Naive thymus-derived CD8-positive, alpha-beta T cell (primary cell): Measurements from ENCODE around the gene ULK1. TPM values are rescaled to one million over a fixed set of nuclear protein-coding genes. Genes with fewer than 3 reads are reported as not detected.
A peak's percentile ranks its signal among the peaks of the same experiment; 100 is the strongest.

Source experiments
- ATAC-seq, 2 donors: fragments of 150-1000 bp; cut with Tn5 transposase in 1 of 2; sonication (Bioruptor Pico), chemical (Tn5 transposase) in 1 of 2; 1 replicate in 1 of 2; 2 replicates in 1 of 2; pipeline ENCODE4 v1.10.0; 2021; ENCODE audit warnings: mild to moderate bottlenecking in 2 of 2, moderate library complexity in 2 of 2
- POLR2A ChIA-PET: fragments of 350-600 bp; sonication (Branson Sonifier 250); formaldehyde crosslinking; loops from one replicate; lab custom pipeline; 2021; ENCODE audit warnings: antibody characterized with exemption; lab: Charles Lee
- DNase-seq, 10 donors: peaks; one replicate each; pipeline versions ENCODE4 v3.0.0 to v3.0.0-alpha.2; 2020 to 2022
- H3K27ac Mint-ChIP-seq, 10 donors: one replicate each; pipeline ENCODE4 v1.8.0; 2020 to 2022; ENCODE audit warnings: mild to moderate bottlenecking in 10 of 10, mixed read lengths in 10 of 10, moderate library complexity in 4 of 10, inconsistent platforms in 1 of 10
- H3K27me3 Mint-ChIP-seq, 5 donors: one replicate each; pipeline ENCODE4 v1.8.0; 2021 to 2022; ENCODE audit warnings: mixed read lengths in 5 of 5
- H3K36me3 Mint-ChIP-seq, 3 donors: one replicate each; pipeline ENCODE4 v1.8.0; 2020 to 2022; ENCODE audit warnings: mixed read lengths in 3 of 3, mild to moderate bottlenecking in 2 of 3, inconsistent platforms in 1 of 3
- H3K4me1 Mint-ChIP-seq, 4 donors: one replicate each; pipeline ENCODE4 v1.8.0; 2021 to 2022; ENCODE audit warnings: mixed read lengths in 4 of 4
- H3K4me3 Mint-ChIP-seq, 10 donors: one replicate each; pipeline ENCODE4 v1.8.0; 2020 to 2022; ENCODE audit warnings: mild to moderate bottlenecking in 10 of 10, mixed read lengths in 10 of 10, moderate library complexity in 6 of 10, inconsistent platforms in 1 of 10
- H3K9me3 Mint-ChIP-seq, 9 donors: one replicate each; pipeline ENCODE4 v1.8.0; 2020 to 2022; ENCODE audit warnings: mixed read lengths in 9 of 9, mild to moderate bottlenecking in 3 of 9, inconsistent platforms in 1 of 9, moderate library complexity in 1 of 9
- polyA plus RNA-seq, 3 donors: library from polyadenylated mRNA; unstranded; fragments of 300-500 nt; fragmentation: Illumina TruSeq; gene quantifications; one replicate each; pipeline ENCODE4 v1.2.3, GENCODE V29; 2021
- total RNA-seq, 8 experiments: library from RNA in 2 of 8; stranded (reverse) in 2 of 8; gene quantifications; one replicate each; pipeline ENCODE4 v1.2.3 and lab custom pipeline; 2021 to 2026

The ULK1 gene
- total and polyA plus RNA-seq, 5 experiments from 2014 or later = 0.43 to 54.4 (median 0.76) TPM

DNA sequence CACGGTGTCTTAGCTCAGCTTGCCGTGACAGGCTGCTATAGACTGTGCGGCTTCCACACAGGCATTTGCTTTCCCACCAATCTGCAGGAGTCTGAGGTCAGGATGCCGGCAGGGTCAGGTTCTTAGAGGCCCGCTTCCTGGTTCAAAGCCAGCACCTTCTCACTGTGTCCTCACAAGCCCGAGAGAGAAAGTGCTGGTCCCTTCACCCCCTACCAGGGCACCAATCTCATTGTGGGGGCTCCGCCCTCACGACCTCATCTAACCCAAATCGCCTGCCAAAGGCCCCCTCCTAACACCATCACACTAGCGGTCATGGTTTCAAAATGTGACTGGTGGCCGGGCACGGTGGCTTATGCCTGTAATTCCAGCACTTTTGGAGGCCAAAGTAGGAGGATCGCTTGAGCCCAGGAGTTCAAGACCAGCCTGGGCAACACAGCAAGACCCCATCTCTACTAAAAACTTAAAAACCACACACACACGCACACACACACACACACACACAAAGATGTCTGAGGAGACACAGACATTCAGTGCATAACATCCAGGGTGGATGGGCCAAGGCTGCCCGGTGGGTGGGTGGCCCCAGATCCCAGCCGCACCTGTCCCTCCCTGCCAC lies 39.5 kb upstream of the ULK1 start:
- DNase-seq = no peak
- ATAC-seq = no peak
- H3K27me3 Mint-ChIP-seq = peaks cover 2 to 26% (median 16%) of the 10 kb centered on the region in 5 donors
- no peak overlapping the region for H3K27ac Mint-ChIP-seq
- H3K9me3 Mint-ChIP-seq = no peaks in the 10 kb centered on the region
- no peak overlapping the region for H3K4me3 Mint-ChIP-seq
- H3K36me3 Mint-ChIP-seq = no peaks in the 10 kb centered on the region
- peaks cover 0 to 8% (median 3%) of the 10 kb centered on the region in 4 donors for H3K4me1 Mint-ChIP-seq
- POLR2A ChIA-PET = no interaction called here

DNA sequence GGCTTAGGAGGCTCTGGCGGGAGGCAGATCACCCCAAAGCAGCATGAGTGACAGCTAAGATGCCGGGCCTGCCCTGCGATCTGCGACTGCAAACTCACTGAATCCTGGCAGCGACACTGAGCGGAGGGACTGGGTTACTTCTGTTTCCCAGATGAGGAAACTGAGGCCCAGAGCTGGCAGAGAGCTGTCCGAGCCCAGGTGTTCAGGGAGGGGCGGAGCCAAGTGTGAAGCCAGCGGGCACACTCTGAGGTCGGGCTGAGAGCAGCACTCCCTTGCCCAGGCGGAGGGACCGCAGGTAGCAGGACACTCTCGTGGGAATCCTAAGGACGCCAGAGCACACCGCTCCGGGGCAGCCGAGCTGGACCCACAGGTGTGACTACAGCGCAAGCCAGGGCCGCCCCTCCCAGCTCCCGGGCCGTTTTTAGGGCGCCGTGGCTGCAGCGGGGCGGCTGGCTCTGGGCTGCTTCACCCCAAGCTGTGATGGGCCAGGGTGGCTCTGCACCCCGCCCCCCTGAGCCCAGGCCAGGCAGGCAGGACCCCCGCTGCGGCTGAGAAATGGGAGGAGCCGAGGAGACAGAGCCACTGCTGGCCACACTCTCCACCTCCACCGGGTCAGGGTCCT lies 38.8 kb upstream of the ULK1 start:
- Mint-ChIP-seq H3K4me3 (no peak overlapping the region), H3K27me3 (peaks cover 2 to 26% (median 16%) of the 10 kb centered on the region in 5 donors), H3K36me3 (no peaks in the 10 kb centered on the region), H3K27ac (peak overlapping the region in 1 of 10 donors; percentile 69), H3K9me3 (no peaks in the 10 kb centered on the region), H3K4me1 (peaks cover 4 to 9% (median 6%) of the 10 kb centered on the region in 4 donors)
- DNase-seq (no peak), ATAC-seq (no peak)
- POLR2A ChIA-PET = no interaction called here

DNA sequence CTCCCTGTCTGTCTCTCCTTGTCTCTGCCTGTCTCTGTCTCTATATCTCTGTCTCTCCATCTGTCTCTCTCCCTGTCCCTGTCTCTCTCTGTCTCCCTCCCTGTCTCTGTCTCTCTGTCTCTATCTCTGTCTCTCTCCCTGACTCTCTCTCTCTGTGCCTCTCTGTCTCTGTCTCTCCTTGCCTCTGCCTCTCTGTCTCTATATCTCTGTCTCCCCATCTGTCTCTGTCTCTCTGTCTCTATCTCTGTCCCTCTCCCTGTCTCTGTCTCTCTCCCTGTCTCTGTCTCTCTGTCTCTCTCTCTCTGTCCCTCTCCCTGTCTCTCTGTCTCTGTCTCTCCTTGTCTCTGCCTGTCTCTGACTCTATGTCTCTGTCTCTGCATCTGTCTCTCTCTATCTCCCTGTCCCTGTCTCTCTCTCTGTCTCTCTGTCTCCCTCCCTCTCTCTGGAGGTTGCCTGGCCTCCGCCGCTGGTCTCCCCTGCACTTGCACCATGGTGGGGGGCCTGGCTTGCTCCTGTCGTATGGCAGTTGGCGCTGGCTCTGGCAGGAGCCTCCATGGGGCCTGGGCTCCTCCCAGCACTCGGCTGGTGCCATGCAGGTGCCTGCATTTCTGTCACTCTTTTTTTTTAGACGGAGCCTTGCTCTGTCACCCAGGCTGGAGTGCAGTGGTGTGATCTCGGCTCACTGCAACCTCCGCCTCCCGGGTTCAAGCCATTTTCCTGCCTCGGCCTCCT lies 37.9 kb upstream of the ULK1 start:
- Mint-ChIP-seq H3K27me3 (peaks cover 2 to 26% (median 16%) of the 10 kb centered on the region in 5 donors), H3K9me3 (no peaks in the 10 kb centered on the region), H3K27ac (peak overlapping the region in 3 of 10 donors; percentile 13 to 69 (median 37)), H3K36me3 (no peaks in the 10 kb centered on the region), H3K4me1 (peaks cover 4 to 13% (median 9%) of the 10 kb centered on the region in 4 donors), H3K4me3 (no peak overlapping the region)
- ATAC-seq (no peak), DNase-seq (no peak)
- POLR2A ChIA-PET = no interaction called here

DNA sequence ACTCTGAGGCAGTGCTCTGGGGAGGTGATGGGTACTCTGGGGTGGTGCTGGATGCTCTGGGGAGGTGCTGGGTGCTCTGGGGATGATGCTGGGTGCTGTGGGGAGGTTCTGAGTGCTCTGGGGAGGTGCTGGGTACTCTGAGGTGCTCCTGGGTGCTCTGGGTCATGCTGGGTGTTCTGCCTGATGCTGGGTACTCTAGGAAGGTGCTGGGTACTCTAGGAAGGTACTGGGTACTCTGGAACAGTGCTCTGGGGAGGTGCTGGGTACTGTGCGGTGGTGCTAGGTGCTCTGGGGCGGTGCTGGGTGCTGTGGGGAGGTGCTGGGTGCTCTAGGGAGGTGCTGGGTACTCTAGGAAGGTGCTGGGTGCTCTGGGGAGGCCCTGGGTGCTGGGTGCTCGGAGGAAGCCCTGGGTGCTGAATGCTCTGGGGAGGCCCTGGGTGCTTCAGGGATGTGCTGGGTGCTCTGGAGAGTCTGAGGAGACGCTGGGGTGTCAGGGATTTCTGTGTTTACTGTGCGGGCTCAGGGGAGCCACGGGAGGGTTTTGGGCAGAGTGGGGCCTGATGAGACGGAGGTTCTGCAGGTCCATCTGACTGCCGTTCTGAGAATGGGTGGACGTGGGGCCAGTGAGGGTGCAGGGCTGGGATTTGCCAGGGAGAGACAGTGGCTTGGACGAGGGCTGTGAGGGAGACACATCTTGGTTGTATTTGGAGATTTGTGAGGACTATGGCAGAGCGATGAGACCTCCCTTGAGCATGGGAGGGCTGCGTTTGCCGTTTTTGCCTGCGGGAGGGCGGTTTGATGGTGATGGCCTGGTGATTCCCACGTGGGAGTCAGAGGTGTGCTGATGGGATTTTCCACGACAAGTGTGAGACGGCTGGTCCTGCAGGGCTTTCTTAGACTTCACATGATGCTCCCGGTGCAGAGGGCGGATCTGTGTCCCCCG lies 36.2 kb upstream of the ULK1 start:
- POLR2A ChIA-PET = no interaction called here
- ATAC-seq (no peak), DNase-seq (no peak)
- Mint-ChIP-seq H3K27ac (peak overlapping the region in 2 of 10 donors; percentile 12 to 81), H3K4me3 (no peak overlapping the region), H3K4me1 (peaks cover 2 to 10% (median 9%) of the 10 kb centered on the region in 4 donors), H3K9me3 (no peaks in the 10 kb centered on the region), H3K36me3 (no peaks in the 10 kb centered on the region), H3K27me3 (peaks cover 2 to 26% (median 14%) of the 10 kb centered on the region in 5 donors)

DNA sequence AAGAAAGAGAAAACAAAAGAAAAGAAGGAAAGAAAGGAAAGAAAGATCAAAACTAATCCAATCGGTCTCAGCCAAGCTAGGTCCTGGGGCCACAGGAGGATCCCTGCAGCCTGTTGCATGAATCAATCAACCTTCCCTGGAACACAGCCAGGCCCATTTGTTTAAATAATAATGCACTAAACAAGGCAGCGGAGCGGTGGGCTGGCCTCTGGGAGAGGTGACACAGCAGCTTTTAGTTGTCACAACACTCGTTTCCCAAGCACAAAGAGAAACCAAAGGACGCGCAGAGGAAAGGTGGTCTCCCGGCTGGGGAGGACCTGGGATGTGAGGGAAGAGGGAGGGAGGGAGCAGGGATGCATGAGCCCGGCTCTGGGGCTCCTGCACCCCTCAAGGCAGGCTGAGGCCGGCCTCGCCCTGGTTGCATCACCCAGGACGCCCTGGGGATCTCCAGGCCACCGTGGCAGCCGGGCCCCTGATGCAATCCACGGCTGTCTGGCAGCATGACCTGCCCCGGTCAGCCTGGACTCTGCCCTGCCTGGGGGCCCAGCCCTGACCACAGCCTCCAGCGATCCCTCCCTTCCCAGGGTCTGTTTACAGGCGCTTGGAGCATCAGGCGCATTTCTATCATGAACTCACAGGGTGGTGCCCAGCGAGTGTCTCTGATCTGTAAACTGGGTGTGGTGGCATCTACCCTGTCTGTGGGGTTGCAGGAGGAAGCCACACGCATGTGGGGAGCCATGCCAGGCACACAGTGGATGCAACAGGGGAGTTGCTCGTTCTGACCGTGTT lies 33.8 kb upstream of the ULK1 start:
- POLR2A ChIA-PET = no interaction called here
- H3K9me3 Mint-ChIP-seq = no peaks in the 10 kb centered on the region
- H3K4me3 Mint-ChIP-seq = peak overlapping the region in 1 of 10 donors; percentile 48
- ATAC-seq (no peak), DNase-seq (no peak)
- H3K36me3 Mint-ChIP-seq = no peaks in the 10 kb centered on the region
- peak overlapping the region in 4 of 10 donors; percentile 4 to 72 (median 59) for H3K27ac Mint-ChIP-seq
- peaks cover 2 to 26% (median 7%) of the 10 kb centered on the region in 5 donors for H3K27me3 Mint-ChIP-seq
- H3K4me1 Mint-ChIP-seq = peaks cover 2 to 10% (median 9%) of the 10 kb centered on the region in 4 donors

DNA sequence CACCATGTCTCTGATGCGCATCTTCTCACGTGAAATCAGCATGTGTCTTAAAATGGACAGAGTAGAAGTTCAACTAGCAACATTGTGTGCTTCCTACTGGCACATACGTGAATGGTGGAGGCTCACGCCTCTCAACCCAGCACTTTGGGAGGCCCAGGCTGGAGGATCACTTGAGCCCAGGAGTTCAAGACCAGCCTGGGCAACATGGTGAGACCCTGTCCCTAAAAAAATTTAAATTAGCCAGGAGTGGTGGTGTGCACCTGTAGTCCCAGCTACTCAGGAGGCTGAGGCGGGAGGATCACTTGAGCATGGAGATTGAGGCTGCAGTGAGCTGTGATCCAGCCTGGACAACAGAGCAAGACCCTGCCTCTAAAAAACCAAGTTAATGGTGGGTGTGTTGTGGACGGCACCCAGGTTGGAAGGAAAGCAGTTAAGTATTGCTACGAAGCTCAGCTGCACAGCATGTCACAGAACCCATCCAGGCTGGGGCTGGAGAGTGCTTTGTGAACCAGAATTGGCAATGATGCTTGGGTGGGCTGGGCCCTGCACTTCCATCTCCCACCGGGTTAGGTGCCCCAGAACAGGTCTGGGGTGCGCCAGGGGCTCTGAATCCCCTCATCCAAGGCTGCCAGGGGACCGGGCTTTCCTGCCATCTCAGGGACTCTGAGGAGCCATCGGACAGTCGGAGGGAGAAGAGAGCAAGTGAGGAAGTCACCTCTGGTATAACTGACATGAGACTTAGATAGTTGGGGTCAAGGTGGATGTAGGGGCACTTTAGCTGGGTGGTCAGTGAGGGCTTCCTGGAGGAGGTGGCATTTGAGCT lies 33.0 kb upstream of the ULK1 start:
- Mint-ChIP-seq H3K27me3 (peaks cover 0 to 18% (median 2%) of the 10 kb centered on the region in 5 donors), H3K4me3 (peak overlapping the region in 1 of 10 donors; percentile 48), H3K4me1 (peaks cover 2 to 10% (median 6%) of the 10 kb centered on the region in 4 donors), H3K27ac (peak overlapping the region in 1 of 10 donors; percentile 62), H3K9me3 (no peaks in the 10 kb centered on the region), H3K36me3 (no peaks in the 10 kb centered on the region)
- POLR2A ChIA-PET = no interaction called here
- DNase-seq = no peak
- ATAC-seq = no peak

DNA sequence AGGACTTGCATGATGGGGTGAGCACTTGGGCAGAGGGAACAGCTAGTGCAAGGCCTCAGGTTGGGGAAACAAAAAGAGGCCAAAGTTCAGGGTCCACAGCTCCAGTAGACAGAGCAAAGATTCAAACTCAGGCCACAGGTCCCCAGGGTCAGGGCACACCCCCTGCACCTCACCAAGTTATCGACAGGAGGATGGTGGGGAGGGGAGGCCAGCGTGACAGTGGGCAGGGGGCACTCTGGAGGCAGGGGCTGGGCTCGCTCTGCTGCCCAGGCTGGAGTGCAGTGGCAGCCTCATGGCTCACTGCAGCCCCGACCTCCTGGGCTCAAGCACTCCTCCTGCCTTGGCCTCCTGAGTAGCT lies 32.4 kb upstream of the ULK1 start:
- ATAC-seq (no peak), DNase-seq (no peak)
- Mint-ChIP-seq H3K9me3 (no peaks in the 10 kb centered on the region), H3K36me3 (no peaks in the 10 kb centered on the region), H3K27me3 (peaks cover 0 to 16% (median 2%) of the 10 kb centered on the region in 5 donors), H3K4me1 (peaks cover 2 to 10% (median 6%) of the 10 kb centered on the region in 4 donors), H3K27ac (no peak overlapping the region), H3K4me3 (no peak overlapping the region)
- POLR2A ChIA-PET = no interaction called here

DNA sequence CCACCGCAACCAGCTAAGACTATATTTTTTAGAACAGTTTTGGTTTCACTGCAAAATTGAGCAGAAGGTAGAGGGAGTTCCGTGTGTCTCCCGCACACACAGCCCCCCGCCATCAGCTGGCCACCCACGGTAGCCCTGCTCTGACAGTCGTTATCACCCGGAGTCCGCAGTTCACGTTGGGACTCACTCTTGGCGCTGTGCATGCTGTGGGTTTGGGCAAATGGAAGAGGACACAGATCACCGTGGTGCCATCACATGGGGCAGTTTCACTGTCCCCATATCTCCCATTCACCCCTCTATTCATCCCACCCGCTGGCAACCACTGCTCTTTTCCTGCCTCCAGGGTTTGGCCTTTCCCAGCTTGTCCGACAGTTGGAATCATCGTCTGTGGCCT lies 31.8 kb upstream of the ULK1 start:
- POLR2A ChIA-PET = no interaction called here

DNA sequence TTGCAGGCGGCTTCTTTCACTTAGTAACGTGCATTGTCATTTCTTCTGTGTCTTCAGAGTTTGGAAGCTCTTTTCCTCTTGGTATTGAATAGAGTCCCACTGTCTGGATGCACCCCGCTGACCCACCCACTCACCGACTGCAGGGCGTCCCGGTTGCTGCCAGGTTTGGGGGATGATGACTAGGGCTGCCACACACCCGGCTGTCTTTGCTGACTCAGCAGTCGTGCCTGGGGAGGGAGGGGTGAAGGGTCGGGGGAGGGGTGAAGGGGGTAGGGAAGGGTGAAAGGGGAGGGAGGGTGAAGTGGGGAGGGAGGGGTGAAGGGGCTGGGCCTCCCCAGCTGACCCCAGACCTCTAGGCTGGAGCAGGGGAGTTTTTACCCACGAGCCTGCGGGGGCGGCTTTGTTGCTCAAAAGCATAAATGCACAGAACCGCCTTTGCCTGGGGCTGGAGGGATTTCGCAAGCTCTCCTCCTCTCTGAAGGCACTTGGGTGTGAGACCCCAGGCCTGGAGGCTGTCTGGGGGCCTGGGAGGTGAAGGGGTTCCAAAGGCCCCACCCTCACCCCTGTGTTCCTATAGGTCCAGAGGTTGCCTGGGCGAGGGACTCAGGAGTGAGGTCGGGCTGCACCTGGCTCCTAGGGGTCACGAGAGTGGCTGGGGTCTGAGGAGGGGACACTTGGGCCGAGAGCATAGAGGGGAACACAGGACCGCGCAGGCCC lies 31.3 kb upstream of the ULK1 start:
- ATAC-seq (no peak), DNase-seq (no peak)
- Mint-ChIP-seq H3K4me1 (peaks cover 0 to 10% (median 6%) of the 10 kb centered on the region in 4 donors), H3K9me3 (no peaks in the 10 kb centered on the region), H3K27me3 (peaks cover 0 to 6% (median 1%) of the 10 kb centered on the region in 5 donors), H3K27ac (no peak overlapping the region), H3K4me3 (no peak overlapping the region), H3K36me3 (no peaks in the 10 kb centered on the region)
- POLR2A ChIA-PET = no interaction called here

More for the DNA sequence above, 31.8 kb upstream of the ULK1 start:
- Mint-ChIP-seq H3K4me3 (no peak overlapping the region), H3K9me3 (no peaks in the 10 kb centered on the region), H3K4me1 (peaks cover under 1 to 10% (median 6%) of the 10 kb centered on the region in 4 donors), H3K36me3 (no peaks in the 10 kb centered on the region), H3K27ac (no peak overlapping the region), H3K27me3 (peaks cover 0 to 12% (median 2%) of the 10 kb centered on the region in 5 donors)
- ATAC-seq (no peak), DNase-seq (no peak)

DNA sequence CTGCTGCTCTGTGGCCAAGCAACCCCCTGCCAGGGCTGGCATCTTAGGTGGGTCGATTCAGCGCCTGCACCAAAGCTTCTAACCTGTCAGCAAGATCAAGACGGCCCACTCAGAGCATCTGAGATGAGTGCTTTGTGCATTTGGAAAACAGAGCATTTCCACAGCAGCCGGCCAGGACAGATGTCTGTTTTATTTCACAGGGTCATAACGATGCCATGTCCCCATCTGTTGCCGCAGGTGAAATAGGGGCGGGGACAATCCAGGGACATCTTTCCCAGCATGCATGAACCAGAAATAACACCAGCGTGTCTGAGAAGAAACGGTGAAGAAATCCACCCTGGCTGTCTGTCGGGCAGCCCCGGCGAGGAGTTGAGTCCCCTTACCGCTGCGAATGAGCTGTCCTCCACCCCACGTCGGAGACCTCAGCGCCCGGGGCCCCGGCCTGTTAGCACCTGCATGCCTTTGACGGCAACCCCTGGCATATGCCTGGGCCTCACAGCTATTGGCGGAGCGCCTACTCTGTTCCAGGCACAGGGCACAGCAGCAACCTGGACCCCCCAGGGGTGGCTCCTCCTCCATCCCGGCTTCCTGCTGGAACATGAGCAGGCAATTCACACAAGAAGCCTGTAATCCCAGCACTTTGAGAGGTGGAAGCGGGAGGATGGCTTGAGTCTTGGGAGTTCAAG lies 30.6 kb upstream of the ULK1 start:
- H3K9me3 Mint-ChIP-seq = no peaks in the 10 kb centered on the region
- peaks cover 0 to 1% (median 0%) of the 10 kb centered on the region in 5 donors for H3K27me3 Mint-ChIP-seq
- H3K27ac Mint-ChIP-seq = no peak overlapping the region
- POLR2A ChIA-PET = no interaction called here
- H3K36me3 Mint-ChIP-seq = no peaks in the 10 kb centered on the region
- DNase-seq (no peak), ATAC-seq (no peak)
- peaks cover 0 to 10% (median 6%) of the 10 kb centered on the region in 4 donors for H3K4me1 Mint-ChIP-seq
- no peak overlapping the region for H3K4me3 Mint-ChIP-seq
